ENCODE data around the gene C11orf71.

Gene C11orf71
- total RNA-seq: 16.3 reads per million, percentile 42 among the genes with 10 or more reads in this experiment

- DNase-seq: peak; percentile 98
These were observed at the start of gene C11orf71, which contains the start of gene RBM7 for GRCh38 chr11:114400216-114400914. TSS of gene C11orf71 (minus strand) at chr11:114400511. CDS start at chr11:114400331, 180 bp downstream. TSS of gene RBM7 (plus strand) at chr11:114400666. CDS start at chr11:114400672, 6 bp downstream.

- DNase-seq: no peak
These were observed 49.5 kb upstream of the C11orf71 start for GRCh38 chr11:114449845-114450244.

- DNase-seq: no peak
These were observed 48.6 kb upstream of the C11orf71 start for GRCh38 chr11:114448749-114449482.

GRCh38 chr11:114447892-114448291, 47.6 kb upstream of the C11orf71 start:
- no peak for DNase-seq

GRCh38 chr11:114447444-114447843, 47.1 kb upstream of the C11orf71 start:
- no peak for DNase-seq

- DNase-seq: no peak
These were observed 42.2 kb upstream of the C11orf71 start for GRCh38 chr11:114442536-114442935.

- no peak for DNase-seq
These were observed 41.6 kb upstream of the C11orf71 start for GRCh38 chr11:114441921-114442320.

- DNase-seq: no peak
These were observed 40.9 kb upstream of the C11orf71 start for GRCh38 chr11:114440971-114441763.

- DNase-seq: no peak
These were observed 40.0 kb upstream of the C11orf71 start for GRCh38 chr11:114440121-114440860.

GRCh38 chr11:114439229-114440120, 39.2 kb upstream of the C11orf71 start, which contains the start of gene REXO2:
TSS of gene REXO2 (plus strand) at chr11:114439467. CDS start at chr11:114439529, 62 bp downstream.
- DNase-seq: peak; percentile 92

GRCh38 chr11:114438303-114438702, 38.0 kb upstream of the C11orf71 start:
- no peak for DNase-seq

- DNase-seq: no peak
These were observed 33.1 kb upstream of the C11orf71 start for GRCh38 chr11:114433376-114433775.

GRCh38 chr11:114432893-114433292, 32.6 kb upstream of the C11orf71 start:
- DNase-seq: no peak

GRCh38 chr11:114430290-114430689, 30.0 kb upstream of the C11orf71 start:
- DNase-seq: no peak

GRCh38 chr11:114426280-114426679, 26.0 kb upstream of the C11orf71 start:
- DNase-seq: no peak

- DNase-seq: no peak
These were observed 16.2 kb upstream of the C11orf71 start for GRCh38 chr11:114416441-114416961.

GRCh38 chr11:114413958-114414357, 13.6 kb upstream of the C11orf71 start:
- DNase-seq: no peak

- DNase-seq: no peak
These were observed 12.6 kb upstream of the C11orf71 start for GRCh38 chr11:114412946-114413345.

GRCh38 chr11:114401311-114401710, 1.0 kb upstream of the C11orf71 start:
- no peak for DNase-seq

- DNase-seq: no peak
These were observed 558 bp upstream of the C11orf71 start for GRCh38 chr11:114400915-114401223.

Data from effector CD4-positive, alpha-beta T cell (primary cell).